NCI-H774 (cell line): ENCODE data around the gene TRANK1.
"Not testable (repeated sequence)": the region's sequence is repeated elsewhere in the genome, so short reads cannot be mapped to it uniquely, and the experiment has no call there.

ENCODE experiments used
- DNase-seq: peaks from one replicate; lab custom pipeline; 2025; lab: John Stamatoyannopoulos, UW

Gene TRANK1

DNA sequence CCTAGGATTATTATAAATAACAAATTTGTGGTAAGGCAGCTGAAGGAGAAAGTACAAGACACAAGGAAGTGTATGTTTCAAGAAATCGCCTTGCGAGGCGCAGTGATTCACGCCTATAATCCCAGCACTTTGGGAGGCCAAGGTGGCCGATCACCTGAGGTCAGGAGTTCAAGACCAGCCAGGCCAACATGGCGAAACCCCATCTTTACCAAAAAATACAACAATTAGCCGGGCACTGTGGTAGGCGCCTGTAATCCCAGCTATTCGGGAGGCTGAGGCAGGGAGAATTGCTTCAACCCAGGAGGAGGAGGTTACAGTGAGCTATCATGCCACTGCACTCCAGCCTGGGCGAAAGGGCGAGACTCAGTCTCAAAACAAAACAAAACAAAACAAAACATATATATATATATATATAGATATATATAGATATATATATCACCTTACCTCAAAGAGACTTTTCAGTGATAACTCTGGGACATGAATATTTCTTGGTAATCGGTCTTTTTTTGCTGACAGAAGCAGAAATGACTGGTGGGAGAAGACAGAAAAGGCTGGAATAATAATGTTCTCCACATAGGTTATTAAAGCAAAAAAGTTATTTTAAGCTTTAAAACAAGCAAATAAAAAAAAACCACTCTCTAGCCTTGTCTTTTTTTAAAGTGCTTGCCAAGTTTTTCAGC, 52.3 kb downstream of the TRANK1 start:
- DNase-seq, result no peak

DNA sequence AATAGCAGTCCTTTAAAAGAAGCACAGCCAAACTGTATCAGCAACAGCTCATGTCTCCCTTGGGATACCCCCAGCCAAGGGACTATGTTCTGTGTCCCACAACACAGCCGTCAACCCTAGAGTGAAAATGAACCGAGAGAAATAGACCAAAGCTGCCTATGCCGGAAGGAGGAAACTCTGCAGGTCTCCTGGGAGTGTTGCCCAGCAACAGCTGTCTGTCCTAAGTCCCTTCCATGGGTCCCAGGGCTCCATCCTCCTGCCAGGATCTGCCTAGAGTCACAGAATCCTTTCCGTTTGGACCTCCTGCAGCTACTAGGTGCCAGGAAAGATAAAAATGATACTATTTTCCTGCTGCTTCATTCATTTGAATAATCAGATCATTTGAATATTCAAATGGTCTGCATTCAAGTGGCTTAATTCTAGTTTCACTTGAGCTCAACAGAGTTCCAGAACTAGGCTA, 53.1 kb downstream of the TRANK1 start:
- DNase-seq, result no peak

DNA sequence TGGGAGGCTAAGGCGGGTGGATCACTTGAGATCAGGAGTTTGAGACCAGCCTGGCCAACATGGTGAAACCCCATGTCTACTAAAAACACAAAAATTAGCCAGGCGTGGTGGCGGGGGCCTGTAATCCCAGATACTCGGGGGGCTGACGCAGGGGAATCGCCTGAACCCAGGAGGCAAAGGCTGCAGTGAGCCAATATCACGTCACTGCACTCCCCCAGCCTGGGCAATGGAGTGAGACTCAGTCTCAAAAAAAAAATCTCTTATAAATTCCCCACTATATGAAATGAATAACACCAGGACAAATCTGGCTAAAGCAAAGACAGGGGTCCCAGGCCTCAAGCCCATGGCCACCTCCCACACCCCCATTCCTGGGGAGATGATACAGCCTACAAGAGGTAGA, 53.8 kb downstream of the TRANK1 start:
- not testable (repeated sequence) for DNase-seq

DNA sequence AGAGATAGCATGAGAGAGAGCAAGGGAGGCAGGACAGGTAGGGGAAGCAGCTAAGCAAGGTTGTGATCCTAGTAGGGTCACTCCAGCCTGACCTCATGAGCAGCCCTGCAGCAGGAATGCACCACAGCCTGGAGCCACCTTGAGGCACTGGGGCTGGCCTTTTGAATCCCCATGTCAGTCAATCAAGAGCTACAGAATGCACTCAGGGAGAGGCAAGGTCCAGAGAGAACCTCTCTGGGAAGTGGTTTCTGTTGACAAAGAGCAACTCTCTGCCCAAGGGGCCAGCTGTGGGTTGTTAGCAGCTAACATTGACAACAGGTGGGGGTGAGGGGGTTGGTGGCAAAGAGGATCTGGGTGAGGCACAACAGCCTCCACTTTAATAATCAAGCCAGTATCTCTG, 54.6 kb downstream of the TRANK1 start:
- no peak for DNase-seq

DNA sequence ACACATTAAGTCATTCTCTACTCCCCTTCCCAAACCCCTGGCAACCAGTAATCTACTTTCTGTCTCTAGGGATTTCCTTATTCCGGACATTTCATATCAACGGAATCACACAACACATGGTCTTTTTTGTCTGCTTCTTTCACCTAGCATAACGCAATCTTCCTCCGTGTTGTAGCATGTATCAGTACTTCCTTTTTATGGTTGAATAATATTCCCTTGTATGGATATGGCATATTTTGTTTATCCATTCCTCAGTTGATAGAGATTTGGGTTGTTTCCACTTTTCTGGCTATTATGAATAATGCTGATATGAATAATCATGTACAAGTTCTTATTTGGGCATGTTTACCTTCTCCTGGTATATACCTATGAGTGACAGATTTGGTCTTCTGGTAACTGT, 63.1 kb downstream of the TRANK1 start:
- DNase-seq, result no peak

DNA sequence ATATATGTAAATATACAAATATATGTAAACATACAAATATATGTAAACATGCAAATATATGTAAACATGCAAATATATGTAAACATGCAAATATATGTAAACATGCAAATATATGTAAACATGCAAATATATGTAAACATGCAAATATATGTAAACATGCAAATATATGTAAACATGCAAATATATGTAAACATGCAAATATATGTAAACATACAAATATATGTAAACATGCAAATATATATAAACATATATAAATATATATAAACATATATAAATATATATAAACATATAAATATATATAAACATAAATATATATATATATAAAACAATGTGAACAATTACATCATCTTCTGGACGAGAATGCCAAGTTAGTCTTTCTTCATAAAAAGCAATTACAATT, 65.0 kb downstream of the TRANK1 start:
- DNase-seq, result not testable (repeated sequence)

DNA sequence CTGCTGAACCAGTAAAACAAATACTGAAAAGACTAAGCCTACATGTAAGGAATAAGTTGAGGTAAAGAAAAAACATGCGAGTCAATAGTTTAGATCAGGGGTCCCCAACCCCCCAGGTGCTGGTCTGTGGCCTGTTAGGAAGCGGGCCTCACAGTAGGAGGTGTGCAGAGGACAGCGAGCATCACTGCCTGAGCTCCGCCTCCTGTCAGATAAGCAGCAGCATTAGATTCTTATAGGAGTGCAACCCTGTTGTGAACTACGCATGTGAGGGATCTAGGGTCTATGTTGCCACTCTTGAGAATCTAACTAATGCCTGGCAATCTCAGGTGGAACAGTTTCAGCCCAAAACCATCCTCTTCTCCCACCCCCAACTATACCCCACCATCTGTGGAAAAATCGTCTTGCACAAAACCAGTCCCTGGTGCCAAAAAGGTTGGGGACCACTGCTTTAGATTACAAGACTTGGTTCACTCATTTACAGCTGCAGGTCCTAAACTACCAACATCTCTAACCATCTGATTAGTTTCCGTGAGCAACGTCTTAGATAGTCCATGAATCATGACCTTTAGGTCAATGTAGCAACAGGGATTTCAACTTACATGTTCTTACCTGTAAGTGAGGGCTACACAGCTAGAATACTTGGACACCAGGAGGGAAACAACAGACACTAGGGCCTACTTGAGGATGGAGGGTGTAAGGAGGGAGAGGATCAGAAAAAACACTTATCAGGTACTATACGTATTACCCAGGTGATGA, 66.7 kb downstream of the TRANK1 start:
- no peak for DNase-seq

DNA sequence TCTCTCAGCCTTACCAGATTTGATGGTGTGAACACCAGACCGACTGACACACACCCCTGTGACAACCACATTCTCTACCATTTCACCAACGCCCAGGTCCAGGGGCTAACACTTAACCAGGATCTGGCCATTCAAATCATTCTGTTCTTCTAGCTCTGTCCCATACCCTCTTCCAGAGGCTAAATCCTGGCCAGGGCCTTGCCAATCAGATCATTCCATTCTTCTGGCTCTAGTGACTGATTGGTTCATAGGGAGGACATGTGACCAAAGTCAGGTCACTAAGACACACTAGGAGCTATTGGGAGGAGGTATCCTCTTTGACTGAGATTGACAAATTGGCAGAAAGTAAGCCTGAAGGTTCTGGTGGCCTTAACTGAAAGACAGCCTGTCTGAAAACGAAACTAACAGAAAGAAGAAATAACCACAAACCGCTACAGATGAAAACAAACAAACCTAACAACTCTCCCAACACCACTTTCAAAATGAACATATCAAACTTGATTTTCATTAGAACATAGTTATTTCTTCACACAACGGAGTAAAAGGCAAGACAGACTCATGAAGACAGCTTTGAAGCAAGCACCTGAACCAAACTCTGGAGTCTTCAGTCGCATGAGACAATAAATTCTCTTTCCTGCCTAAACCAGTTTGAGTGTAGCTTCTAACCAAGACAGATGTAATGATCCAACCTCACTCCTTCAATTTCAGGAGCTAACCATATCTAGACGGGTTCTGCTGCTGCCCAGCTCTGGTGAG, 68.5 kb downstream of the TRANK1 start:
- DNase-seq, result no peak

DNA sequence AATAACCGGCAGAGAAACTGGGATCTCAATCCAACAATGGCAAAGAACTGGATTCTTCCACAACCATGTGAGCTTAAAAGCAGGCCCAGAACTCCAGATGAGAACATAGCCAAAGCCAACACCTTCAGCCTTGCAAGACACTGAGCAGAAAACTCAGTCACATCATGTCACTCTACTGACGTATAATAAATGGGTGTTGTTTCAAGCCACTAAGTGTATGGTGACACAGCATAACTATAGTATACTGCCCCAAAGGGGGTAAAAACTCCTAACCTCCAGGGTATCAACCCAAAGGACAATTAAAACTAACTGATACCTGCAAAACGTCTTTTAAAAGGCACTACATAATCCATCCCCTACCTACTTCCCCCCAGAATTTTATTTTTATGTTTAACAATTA, 69.5 kb downstream of the TRANK1 start:
- no peak for DNase-seq

DNA sequence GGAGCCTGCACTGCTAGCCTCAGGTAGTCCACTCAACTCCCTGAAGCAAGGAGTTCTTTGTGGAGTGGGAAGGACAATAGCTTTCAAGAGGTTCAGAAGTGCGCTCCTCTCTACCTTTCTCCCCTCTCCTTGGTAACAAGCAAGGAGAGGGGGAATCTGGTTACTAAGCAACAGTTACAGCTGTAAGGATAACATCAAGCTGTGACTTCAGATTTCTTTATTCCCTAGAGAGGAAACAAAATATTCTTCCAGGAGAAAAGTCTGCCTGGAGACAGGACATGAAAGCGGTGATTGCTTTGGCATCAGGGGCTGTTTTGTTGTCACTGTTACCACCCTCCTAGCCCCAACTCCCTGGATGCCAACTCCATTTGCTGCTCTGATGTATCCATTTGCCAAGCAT, 70.4 kb downstream of the TRANK1 start:
- no peak for DNase-seq

DNA sequence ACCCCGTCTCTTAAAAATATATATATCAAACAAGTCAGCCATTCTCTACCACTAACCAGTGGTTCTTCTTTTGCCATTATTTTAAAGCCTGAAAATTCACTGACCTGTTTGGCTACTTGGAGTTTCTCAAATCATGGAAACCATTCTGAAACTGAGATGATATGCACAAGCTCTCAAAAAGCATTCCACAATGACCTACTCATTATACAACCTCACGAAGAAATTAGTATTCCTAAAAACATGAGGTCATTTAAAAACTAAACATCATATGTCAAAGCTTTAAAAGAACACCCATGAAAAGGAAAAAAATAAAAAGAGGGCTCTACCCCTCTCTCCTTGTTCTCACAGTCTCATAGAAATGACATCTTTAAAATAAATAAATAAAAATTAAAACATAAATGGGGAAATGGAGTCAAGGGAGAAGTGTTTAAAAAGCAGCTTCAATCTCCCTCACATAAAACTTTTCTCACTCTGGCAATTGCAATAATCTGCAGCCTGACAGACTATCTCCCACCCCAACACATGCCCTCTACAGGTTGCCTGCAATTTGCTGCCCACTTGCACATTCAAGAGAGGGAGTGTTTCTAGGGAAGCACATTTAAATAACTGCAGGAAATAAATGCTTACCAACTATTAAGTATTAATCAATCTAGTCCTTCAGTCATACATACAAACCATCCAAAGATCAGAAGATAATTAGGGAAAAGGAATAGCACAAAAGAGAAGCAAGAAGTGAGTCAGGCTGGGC, 73.3 kb downstream of the TRANK1 start:
- DNase-seq, result no peak

DNA sequence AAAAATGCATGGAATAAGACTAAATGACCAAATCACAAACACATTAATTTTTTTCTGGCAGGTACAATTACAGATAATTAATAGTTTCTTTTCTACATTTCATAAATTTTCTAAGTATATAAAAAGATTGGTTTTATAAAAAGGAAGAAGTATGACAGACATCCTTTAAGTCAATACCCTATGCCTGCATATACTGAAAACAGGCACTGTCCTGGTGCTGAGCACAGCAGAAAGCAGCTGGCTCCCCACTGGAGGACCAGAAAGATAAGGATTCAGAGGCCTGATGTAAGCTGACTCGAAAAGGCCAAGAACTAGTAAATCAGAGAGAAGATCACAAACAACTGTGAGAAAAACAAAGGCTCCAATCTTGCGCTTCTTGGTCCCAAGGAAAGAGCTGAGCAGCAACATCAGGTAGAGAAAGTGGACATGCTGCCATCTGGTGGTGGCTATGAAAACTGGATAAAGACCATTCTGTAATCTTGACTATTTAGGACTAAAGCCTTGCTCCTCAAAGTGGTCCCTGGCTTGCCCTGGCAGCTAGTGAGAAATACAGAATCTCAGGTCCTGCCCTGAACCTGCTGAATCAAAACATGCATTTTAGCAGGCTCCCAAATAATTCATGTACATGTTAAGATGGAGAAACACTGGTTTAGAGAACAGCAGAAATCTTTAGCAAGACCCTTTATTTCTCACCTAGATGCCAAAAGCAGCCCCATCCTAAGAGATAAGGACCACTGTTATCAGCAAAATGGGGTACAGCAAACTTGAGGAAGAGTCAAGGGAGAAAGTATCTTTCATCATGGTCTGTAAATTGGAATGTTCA, 76.0 kb downstream of the TRANK1 start:
- DNase-seq, result no peak

DNA sequence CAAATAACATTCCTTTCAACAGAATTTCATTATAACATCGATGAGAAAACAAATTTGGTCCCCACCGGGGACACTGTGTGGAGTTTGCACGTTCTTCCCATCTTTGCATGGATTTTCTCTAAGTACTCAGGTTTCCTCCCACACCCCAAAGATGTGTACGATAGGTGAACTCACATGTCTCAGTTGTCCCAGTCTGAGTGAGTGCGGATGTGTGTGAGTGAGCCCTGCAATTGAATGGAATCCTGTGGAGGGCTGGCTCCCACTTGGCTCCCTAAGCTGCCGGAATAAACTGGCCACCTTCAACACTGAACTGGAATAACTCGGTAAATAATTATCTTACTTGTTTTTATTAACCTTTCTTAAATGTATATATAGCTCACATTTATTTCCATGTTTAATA, 77.0 kb downstream of the TRANK1 start:
- no peak for DNase-seq

DNA sequence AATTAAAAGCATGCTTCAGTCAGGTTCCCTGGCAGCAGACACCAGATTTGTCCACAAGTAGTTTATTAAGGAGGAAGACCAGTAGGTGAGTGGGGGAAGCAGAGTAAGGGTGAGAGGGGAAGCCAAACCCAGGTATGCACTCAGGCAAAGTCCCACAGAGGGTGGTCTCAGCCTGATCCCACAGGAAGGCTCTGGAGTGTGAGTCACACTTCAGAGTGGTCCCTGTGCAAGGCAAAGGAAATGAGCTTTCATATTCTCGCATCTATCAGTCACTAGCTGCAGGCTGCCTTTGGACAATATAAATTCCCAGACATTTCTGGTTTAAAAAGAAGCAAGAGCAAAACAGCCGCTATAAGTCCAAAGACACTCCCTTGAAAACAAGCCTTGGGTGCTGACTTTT, 78.5 kb downstream of the TRANK1 start:
- no peak for DNase-seq

DNA sequence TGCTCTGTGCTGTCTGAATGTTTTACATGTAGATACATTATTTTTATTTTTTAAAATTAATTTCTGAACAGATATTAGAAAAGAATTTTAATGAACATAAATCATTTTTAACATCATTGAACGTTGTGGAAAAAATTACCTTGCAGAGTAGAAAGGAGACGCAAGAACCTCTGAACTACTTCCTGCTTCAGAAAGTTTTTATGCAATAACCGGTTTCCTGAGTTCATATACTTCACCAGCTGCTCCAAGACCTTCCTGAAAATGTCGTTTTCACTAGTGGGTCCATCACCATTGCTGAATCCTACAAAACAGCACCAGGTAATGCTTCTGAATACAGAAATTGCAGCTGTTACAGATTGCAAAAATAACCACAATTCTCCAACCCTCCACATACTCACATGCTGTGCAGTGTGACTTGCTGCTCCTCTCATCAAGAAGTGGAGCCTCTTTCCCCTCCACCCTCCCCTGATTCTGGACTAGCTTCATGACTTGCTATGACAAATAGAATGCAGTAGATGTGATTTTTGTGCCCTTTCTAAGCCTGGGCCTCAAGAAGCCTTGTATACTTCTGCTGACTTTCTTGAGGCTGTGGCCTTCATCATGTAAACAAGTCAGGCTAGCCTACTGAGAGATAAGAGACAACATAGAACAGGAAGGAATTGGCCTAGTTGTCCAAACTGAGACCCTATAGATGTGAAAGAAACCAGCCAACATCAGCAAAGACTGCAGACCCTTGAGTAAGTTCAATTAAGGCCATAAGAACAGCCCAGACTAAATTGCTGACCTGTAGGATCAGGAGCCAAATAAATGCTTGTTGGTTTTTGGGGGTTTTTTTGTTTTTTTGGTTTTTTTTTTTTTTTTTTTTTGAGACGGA, 80.4 kb downstream of the TRANK1 start:
- DNase-seq, result no peak

DNA sequence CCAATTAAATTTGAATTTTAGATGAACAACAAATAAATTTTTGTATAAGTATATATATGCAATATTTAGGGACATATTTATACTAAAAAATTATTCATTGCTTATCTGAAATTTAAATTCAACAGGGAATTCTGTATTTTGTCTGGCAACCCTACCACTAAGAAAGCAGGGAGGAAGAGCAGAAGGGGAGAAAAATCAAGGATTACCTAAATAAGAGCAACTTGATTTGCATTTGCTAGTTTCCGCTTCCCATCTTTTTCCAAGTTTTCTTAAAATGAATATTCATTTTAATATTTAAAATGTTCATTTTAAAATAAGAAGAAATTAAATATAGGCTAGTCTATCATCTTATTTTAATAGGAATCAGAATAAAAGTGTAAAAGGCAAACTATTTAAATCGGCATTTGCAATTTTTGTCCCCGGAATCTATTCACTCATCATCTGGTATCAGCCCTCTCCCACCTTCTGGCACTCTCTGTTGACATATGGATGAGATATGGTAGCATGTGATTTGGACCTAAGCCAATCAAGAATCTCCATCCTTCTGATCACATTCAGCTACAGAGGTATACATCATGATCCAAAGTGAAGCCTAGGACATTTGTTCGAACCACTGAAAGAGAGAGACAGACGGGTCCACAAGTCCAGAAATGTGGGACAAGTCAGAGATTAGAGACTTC, 82.6 kb downstream of the TRANK1 start:
- no peak for DNase-seq

DNA sequence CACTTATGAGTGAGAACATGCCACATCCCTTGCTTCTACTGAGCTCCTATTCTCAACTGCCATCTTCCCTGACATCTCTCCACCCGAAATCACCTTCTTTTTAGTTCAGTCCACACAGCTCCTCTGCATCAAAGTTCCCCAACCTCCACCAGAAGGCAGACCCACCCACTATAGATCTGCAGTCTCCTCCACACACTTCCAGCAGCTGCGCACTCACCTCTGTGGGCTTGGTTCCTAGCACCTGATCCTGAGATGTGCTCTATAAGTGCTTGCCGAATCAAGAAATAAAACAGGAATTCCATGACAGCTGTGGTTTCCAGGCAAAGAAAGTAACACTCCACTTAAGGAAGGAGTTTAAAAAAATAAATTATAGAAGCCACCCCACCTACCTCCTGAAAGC, 85.4 kb downstream of the TRANK1 start:
- no peak for DNase-seq

DNA sequence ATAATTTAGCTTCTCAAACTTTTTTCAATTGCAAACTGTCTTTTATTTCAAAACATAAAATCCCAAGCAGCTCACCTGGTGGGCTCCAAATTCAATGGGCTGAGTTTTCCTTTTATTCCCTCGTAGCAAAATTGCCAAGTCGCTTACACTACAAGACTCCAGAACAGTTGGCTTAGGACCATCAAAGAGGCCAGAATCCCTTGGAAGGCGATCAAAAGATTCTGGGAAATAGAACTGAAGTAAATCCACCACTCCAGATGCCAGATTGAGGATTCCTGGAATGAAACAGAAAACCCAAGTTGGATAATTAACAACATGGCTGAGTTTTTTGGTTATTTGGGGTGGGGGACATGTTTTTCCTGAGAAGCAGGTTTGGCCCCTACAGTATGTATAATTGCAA, 92.8 kb downstream of the TRANK1 start:
- DNase-seq, result no peak

DNA sequence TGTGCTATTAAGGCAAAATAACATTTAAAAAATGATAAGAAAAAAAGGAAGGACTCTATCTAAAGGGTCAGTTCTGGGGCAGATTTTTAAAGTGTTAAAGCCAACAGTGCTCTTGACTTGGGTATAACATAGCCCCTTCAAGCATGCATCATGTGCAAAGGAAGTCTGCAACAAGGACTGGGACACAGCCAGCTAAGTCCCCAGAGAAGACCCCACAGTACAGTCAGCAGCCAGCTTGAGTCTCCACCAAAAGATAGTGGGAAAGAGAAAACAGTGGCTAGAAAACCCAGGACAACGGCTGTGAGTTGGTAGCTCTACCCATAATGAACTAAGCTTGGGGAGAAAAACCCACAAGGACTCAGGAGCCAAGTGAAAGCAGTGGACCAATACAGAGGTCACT, 94.1 kb downstream of the TRANK1 start:
- no peak for DNase-seq

DNA sequence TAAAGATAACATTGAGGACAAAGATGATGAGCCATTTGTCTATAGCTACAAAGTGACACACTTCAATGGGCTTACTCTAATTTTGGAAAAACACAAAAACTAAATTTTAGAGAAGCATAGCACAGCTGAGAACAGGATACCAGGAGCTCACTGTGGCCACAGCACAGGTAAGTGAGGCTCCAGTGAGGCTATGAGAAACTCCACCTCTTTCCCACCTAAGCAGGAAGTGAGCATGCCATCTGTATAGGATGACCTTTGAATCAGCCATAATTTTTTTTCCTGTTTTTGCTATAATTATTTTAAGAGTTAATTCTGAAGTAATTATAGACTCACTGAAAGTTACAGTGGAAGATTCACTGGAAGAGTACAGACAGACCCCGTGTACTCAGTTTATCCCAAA, 98.4 kb downstream of the TRANK1 start:
- DNase-seq, result no peak
